Mesodermal cell (in vitro differentiated cells): Measurements from ENCODE around the gene GABARAPL2.
"Not testable (repeated sequence)": the region's sequence is repeated elsewhere in the genome, so short reads cannot be mapped to it uniquely, and the experiment has no call there.

Source experiments
- H3K27ac ChIP-seq: 2 replicates; pipeline ENCODE4 v1.7.0; 2013; ENCODE audit warnings: mild to moderate bottlenecking, low read depth, low read length, moderate library complexity; ENCODE audit not compliant: severe bottlenecking
- H3K36me3 ChIP-seq: 2 replicates; pipeline ENCODE4 v1.7.1; 2013; ENCODE audit warnings: mild to moderate bottlenecking, low read length, moderate library complexity; ENCODE audit not compliant: control insufficient read depth, insufficient read depth
- H3K4me1 ChIP-seq: one replicate; pipeline ENCODE4 v1.7.1; 2013; ENCODE audit warnings: mild to moderate bottlenecking, low read length; ENCODE audit not compliant: insufficient read depth, control insufficient read depth, poor library complexity, severe bottlenecking
- H3K4me3 ChIP-seq: 2 replicates; pipeline ENCODE4 v1.7.0; 2013; ENCODE audit warnings: low read length, control low read depth, mild to moderate bottlenecking; ENCODE audit not compliant: insufficient read depth, poor library complexity, severe bottlenecking; ENCODE audit errors: extremely low read depth
- H3K9me3 ChIP-seq: 2 replicates; pipeline ENCODE4 v1.7.1; 2013; ENCODE audit warnings: mild to moderate bottlenecking, low read length, moderate library complexity; ENCODE audit not compliant: control insufficient read depth
- WGBS, 2 experiments: methylation state at CpG; one replicate each; pipeline ENCODE4 v1.1.5; 2013; ENCODE audit warnings: missing lambda C conversion rate in 2 of 2; ENCODE audit not compliant: insufficient coverage in 2 of 2; 5-methylcytosine and 5-hydroxymethylcytosine counted together

Gene GABARAPL2

DNA sequence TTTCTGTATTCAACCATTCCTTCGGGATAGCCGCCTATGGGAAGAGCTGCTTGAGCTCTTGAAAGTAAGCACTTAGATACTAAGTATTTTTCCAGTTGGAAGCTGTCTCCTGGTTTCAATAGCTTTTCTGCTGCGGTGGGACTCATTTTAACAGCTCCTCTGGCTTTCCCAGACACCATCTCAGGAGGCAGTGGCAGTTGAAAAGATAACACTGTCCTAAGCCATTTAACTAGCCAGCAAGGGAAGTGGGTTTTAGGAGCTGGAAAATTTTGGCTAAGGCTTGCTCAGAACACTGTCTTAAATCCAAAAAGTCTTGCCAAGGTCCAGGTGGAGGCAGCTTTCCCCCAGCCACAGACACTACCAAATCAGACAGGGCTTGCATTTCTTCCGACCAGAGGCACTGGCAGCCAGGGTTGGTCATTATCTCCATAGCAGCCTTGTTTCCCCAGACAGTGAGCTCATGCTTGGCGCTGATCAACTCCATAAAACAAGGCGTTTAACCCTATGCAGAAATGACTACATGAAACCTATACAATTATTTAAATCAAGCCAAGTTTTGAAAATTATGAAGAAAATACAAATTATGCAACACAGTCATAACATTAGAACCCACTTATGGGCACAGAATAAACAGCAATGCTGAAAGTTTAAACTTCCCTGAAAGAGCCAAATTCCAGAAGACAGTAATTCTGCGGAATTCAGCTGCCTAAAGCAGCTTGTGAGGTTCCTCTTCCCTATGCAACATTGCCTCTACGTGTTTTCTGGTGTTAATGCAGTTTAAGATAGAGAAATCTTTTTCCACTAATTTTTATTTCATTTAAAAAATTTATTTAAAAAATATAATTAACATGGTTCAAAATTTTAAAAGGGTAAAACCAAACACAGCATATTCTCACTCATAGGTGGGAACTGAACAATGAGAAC, 25.0 kb downstream of the GABARAPL2 start:
- Histone ChIP-seq H3K27ac (peak overlapping the region; percentile 89), H3K36me3 (peaks cover 20% of the 10 kb centered on the region), H3K4me1 (peaks cover 30% of the 10 kb centered on the region), H3K4me3 (no peak overlapping the region), H3K9me3 (no peaks in the 10 kb centered on the region)
- 64 to 83% methylated on average over 4 to 5 of the region's 8 CpGs for WGBS, 2 experiments

- H3K27ac ChIP-seq, H3K4me3 ChIP-seq, H3K9me3 ChIP-seq: not testable (repeated sequence)
- Histone ChIP-seq H3K4me1 (peaks cover 30% of the 10 kb centered on the region), H3K36me3 (peaks cover 21% of the 10 kb centered on the region)
- WGBS, 2 experiments = 95 to 98% methylated on average over 5 to 7 of the region's 9 CpGs
Observed at GRCh38 chr16:75591927-75592326, 25.7 kb downstream of the GABARAPL2 start.

- no peak overlapping the region for H3K4me3 ChIP-seq
- H3K4me1 ChIP-seq = peaks cover 30% of the 10 kb centered on the region
- 80 to 95% methylated on average over 1 to 6 of the region's 6 CpGs for WGBS, 2 experiments
- peaks cover 8% of the 10 kb centered on the region for H3K9me3 ChIP-seq
- H3K27ac ChIP-seq = no peak overlapping the region
- H3K36me3 ChIP-seq = peaks cover 31% of the 10 kb centered on the region
Observed at GRCh38 chr16:75593308-75593707, 27.1 kb downstream of the GABARAPL2 start.

DNA sequence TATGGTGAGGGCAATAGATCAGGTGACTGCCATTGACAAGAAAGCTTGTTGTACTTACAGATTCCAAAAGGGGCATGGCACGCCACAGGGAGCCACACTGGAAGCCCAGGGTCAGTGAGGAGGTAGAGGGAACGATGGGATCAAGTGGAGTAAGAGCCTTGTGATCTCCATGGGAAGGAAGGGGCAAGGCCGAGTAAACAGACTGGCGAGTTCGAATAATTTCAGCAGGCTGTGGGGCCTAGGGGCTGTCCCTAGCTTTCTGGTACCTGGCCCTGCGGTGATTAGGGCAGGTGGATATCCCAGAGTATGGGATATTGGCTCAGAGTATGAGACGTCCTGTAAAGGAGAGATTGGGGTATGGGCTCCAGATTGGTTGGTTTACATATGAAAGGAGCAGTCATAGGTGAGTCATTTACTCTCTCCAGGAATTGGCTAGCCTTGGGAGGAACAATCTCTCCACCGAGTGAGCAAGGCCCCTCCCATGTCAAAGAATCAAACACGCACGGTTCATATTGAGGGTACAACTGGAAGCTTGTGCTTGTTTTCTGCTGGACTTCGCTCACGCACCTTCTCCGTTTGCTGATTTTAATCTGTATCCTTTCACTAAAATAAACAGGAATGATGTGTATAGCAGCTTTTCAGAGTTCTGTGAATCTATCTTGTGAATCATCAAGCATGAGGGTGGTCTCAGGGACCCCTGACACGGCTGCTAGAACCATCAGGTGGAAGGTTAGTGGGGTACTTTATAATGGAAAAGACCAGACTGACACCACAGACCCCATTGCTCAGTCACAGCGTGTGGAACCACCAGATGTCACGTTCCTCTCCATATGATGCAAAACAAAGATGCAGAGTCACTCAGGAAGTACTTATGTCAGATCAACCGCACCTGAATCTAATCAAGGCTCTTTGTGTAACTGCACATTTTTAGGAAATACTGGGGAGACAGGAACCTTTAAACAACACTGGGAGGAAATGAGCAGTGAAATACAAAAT, 27.9 kb downstream of the GABARAPL2 start:
- Histone ChIP-seq H3K4me3 (no peak overlapping the region), H3K36me3 (peaks cover 34% of the 10 kb centered on the region), H3K27ac (peak overlapping the region; percentile 54)

GRCh38 chr16:75599452-75600277, 33.5 kb downstream of the GABARAPL2 start:
- H3K9me3 ChIP-seq = peaks cover 17% of the 10 kb centered on the region
- WGBS, 2 experiments = 92 to 100% methylated on average over 5 to 6 of the region's 6 CpGs
- H3K4me1 ChIP-seq = peaks cover 2% of the 10 kb centered on the region
- peaks cover 75% of the 10 kb centered on the region for H3K36me3 ChIP-seq
- no peak overlapping the region for H3K4me3 ChIP-seq
- no peak overlapping the region for H3K27ac ChIP-seq

More for the DNA sequence above, 27.9 kb downstream of the GABARAPL2 start:
- Histone ChIP-seq H3K4me1 (peaks cover 30% of the 10 kb centered on the region), H3K9me3 (peaks cover 8% of the 10 kb centered on the region)
- 67 to 81% methylated on average over 7 to 16 of the region's 17 CpGs for WGBS, 2 experiments

DNA sequence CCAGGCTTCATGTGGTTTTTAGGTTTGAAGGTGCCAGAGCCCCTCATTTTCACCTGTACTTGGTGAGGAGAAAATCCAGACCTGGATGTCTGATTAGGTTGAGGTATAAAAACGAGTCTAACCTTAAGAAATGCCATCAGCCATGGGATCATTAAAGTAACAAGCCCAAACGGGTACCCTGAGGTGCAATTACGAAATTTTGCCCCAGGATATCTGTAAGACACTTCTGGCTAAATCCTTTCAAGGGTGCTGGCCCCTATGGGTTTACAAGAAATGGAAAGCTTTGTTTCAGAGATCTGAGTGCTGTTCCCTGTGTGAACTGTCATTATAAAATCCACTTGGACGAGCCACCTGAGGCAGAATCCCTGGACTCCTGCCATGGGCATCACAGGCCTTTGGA, 37.1 kb downstream of the GABARAPL2 start:
- H3K36me3 ChIP-seq = peaks cover 91% of the 10 kb centered on the region
- H3K27ac ChIP-seq = no peak overlapping the region
- WGBS, 2 experiments = 94 to 97% methylated on average over 4 of the region's 4 CpGs
- no peak overlapping the region for H3K4me3 ChIP-seq
- no peaks in the 10 kb centered on the region for H3K4me1 ChIP-seq
- peaks cover 10% of the 10 kb centered on the region for H3K9me3 ChIP-seq

DNA sequence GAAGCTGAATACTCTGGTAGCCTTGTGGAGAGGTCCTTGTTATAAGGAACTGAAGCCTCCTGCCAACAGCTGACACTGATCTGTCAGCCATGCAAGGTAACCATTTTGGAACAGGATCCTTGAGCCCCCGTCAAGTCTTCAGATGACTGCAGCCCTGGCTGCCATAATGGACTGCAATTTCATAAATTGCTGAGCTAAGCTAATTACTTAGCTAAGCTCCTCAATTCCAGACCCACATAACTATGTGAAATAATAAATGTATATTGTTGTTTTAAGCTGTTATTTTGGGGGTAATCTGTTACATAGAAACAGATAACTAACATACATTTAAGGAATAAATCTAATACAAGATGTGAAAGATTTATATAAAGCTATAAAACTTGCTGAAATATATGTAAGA, 40.3 kb downstream of the GABARAPL2 start:
- 100% methylated on average over 1 of the region's 1 CpG for WGBS, 2 experiments
- H3K4me1 ChIP-seq = no peaks in the 10 kb centered on the region
- H3K9me3 ChIP-seq = peaks cover 10% of the 10 kb centered on the region
- peaks cover 92% of the 10 kb centered on the region for H3K36me3 ChIP-seq
- H3K27ac ChIP-seq = no peak overlapping the region
- H3K4me3 ChIP-seq = no peak overlapping the region

- WGBS, 2 experiments = 93 to 100% methylated on average over 1 to 3 of the region's 4 CpGs
- Histone ChIP-seq H3K4me3 (no peak overlapping the region), H3K4me1 (no peaks in the 10 kb centered on the region), H3K36me3 (peaks cover 94% of the 10 kb centered on the region), H3K9me3 (no peaks in the 10 kb centered on the region), H3K27ac (no peak overlapping the region)
Observed at GRCh38 chr16:75614066-75614897, 48.1 kb downstream of the GABARAPL2 start.

- WGBS, 2 experiments = 80 to 93% methylated on average over 1 to 2 of the region's 2 CpGs
- Histone ChIP-seq H3K4me1 (peaks cover 2% of the 10 kb centered on the region), H3K4me3 (no peak overlapping the region), H3K9me3 (no peaks in the 10 kb centered on the region), H3K36me3 (peaks cover 95% of the 10 kb centered on the region), H3K27ac (no peak overlapping the region)
Observed at GRCh38 chr16:75615619-75616018, 49.4 kb downstream of the GABARAPL2 start.
